HepG2 (cell line): ENCODE results near the gene CES2. TPM values are rescaled to one million over a fixed set of nuclear protein-coding genes. Genes with fewer than 3 reads are reported as not detected.
A peak's percentile ranks its signal among the peaks of the same experiment; 100 is the strongest.

Experiments
- ELF4 ChIP-seq: sonication (generic); formaldehyde crosslinking; IDR thresholded peaks from 2 replicates; pipeline ENCODE4 v1.5.0; 2020; ENCODE audit warnings: missing genetic modification reagents, mild to moderate bottlenecking, moderate library complexity, borderline replicate concordance
- FLYWCH1 ChIP-seq: sonication (generic); formaldehyde crosslinking; IDR thresholded peaks from 2 replicates; pipeline ENCODE4 v1.8.1; 2023; ENCODE audit warnings: mild to moderate bottlenecking, missing genetic modification reagents
- GTF3A ChIP-seq: sonication (generic); formaldehyde crosslinking; conservative IDR thresholded peaks from 2 replicates; pipeline ENCODE4 v1.4.0; 2020; ENCODE audit warnings: mild to moderate bottlenecking, missing genetic modification reagents
- HINFP ChIP-seq: sonication (generic); formaldehyde crosslinking; IDR thresholded peaks from 2 replicates; pipeline ENCODE4 v1.4.0; 2020; ENCODE audit warnings: low read depth, mild to moderate bottlenecking, missing genetic modification reagents
- HOXD1 ChIP-seq: sonication (generic); formaldehyde crosslinking; IDR thresholded peaks from 2 replicates; pipeline ENCODE4 v1.5.0; 2020; ENCODE audit warnings: missing genetic modification reagents
- IRX3 ChIP-seq: sonication (generic); formaldehyde crosslinking; IDR thresholded peaks from 2 replicates; pipeline ENCODE4 v1.8.1; 2023; ENCODE audit warnings: mild to moderate bottlenecking, low read depth, missing genetic modification reagents, borderline replicate concordance
- LCORL ChIP-seq, 2 experiments: fragments of 450-650 bp in 1 of 2; sonication (generic) in 1 of 2; formaldehyde crosslinking in 1 of 2; IDR thresholded peaks; 2 replicates each; pipeline versions ENCODE4 v1.5.0 to v1.6.1; 2017 to 2020; ENCODE audit warnings: antibody characterized with exemption in 1 of 2, missing genetic modification reagents in 1 of 2
- RAD51 ChIP-seq: fragments of 450-650 bp; IDR thresholded peaks from 2 replicates; pipeline ENCODE4 v1.6.1; 2016; ENCODE audit warnings: borderline replicate concordance
- SNRNP70 ChIP-seq: fragments of 200-400 bp; formaldehyde crosslinking; IDR thresholded peaks from 2 replicates; pipeline ENCODE4 v1.6.1; 2017; ENCODE audit warnings: mild to moderate bottlenecking, low read depth, low read length, moderate library complexity
- TBL1XR1 ChIP-seq: fragments of 150-350 bp; IDR thresholded peaks from 2 replicates; pipeline ENCODE4 v1.6.1; 2014; ENCODE audit warnings: borderline replicate concordance, low read length; ENCODE audit not compliant: partially characterized antibody
- U2AF1 ChIP-seq: fragments of 200-400 bp; formaldehyde crosslinking; optimal IDR thresholded peaks from 2 replicates; pipeline ENCODE3; 2017; ENCODE audit warnings: mild to moderate bottlenecking, low read depth, low read length
- ZBTB10 ChIP-seq: sonication (generic); formaldehyde crosslinking; IDR thresholded peaks from 2 replicates; pipeline ENCODE4 v1.4.0; 2020; ENCODE audit warnings: missing genetic modification reagents, borderline replicate concordance
- ZMYM2 ChIP-seq: sonication (generic); formaldehyde crosslinking; IDR thresholded peaks from 2 replicates; pipeline ENCODE4 v1.8.0; 2022; ENCODE audit warnings: mild to moderate bottlenecking, missing genetic modification reagents
- ZNF3 ChIP-seq: IDR thresholded peaks from 2 replicates; pipeline ENCODE4 v1.7.0; 2017; ENCODE audit warnings: inconsistent platforms
- ZNF343 ChIP-seq: sonication (generic); formaldehyde crosslinking; IDR thresholded peaks from 2 replicates; pipeline ENCODE4 v1.4.0; 2020; ENCODE audit warnings: mild to moderate bottlenecking, missing genetic modification reagents
- ZNF547 ChIP-seq: sonication (generic); formaldehyde crosslinking; IDR thresholded peaks from 2 replicates; pipeline ENCODE4 v1.5.1; 2020; ENCODE audit warnings: mild to moderate bottlenecking, missing genetic modification reagents
- ZNF562 ChIP-seq: sonication (generic); formaldehyde crosslinking; IDR thresholded peaks from 2 replicates; pipeline ENCODE4 v1.8.0; 2022; ENCODE audit warnings: missing genetic modification reagents, borderline replicate concordance
- ZNF564 ChIP-seq: sonication (generic); formaldehyde crosslinking; IDR thresholded peaks from 2 replicates; pipeline ENCODE4 v1.8.1; 2023; ENCODE audit warnings: mild to moderate bottlenecking, missing genetic modification reagents
- ZNF597 ChIP-seq: sonication (generic); formaldehyde crosslinking; IDR thresholded peaks from 2 replicates; pipeline ENCODE4 v1.5.0; 2020; ENCODE audit warnings: missing genetic modification reagents
- ZNF746 ChIP-seq: sonication (generic); formaldehyde crosslinking; IDR thresholded peaks from 2 replicates; pipeline ENCODE4 v1.8.0; 2022; ENCODE audit warnings: mild to moderate bottlenecking, missing genetic modification reagents
- ZNF770 ChIP-seq: sonication (generic); formaldehyde crosslinking; IDR thresholded peaks from 2 replicates; pipeline ENCODE4 v1.5.0; 2020; ENCODE audit warnings: mild to moderate bottlenecking, missing genetic modification reagents
- ZNF883 ChIP-seq: sonication (generic); formaldehyde crosslinking; IDR thresholded peaks from 2 replicates; pipeline ENCODE4 v1.5.1; 2020; ENCODE audit warnings: mild to moderate bottlenecking, missing genetic modification reagents; ENCODE audit errors: not compliant biosample characterization
- ZSCAN9 ChIP-seq: IDR thresholded peaks from 2 replicates; pipeline ENCODE4 v1.6.1; 2016; ENCODE audit warnings: borderline replicate concordance
- polyA plus RNA-seq, 8 experiments: library from polyadenylated mRNA; depleted of rRNA in 3 of 8; stranded (reverse) in 7 of 8; unstranded in 1 of 8; fragments of >200 nt; fragmentation: Illumina TruSeq in 4 of 8; extraction: Trizol in 4 of 8; gene quantifications; 2 replicates each; pipeline versions ENCODE4 v1.2.1 to v1.2.3, GENCODE V29; 2011 to 2016; ENCODE audit warnings: low read depth in 4 of 8, missing spikeins in 1 of 8, mixed read lengths in 1 of 8; ENCODE audit not compliant: insufficient read depth in 1 of 8
- total RNA-seq, 5 experiments: library from RNA; depleted of rRNA; stranded (reverse); fragments of >200 nt; fragmentation: Illumina TruSeq; extraction: Trizol; gene quantifications; 2 replicates each; pipeline ENCODE4 v1.2.3, GENCODE V29; 2016; ENCODE audit warnings: low read depth in 1 of 5

CES2 gene
- total and polyA plus RNA-seq, 2 of the 13 experiments (the other 11 are each of a cell fraction or from before 2014, with no cell fraction given) = 50.6 to 63.8 TPM

GRCh38 chr16:66935314-66936011, at the start of gene CES2 (continued):
- TF ChIP-seq SNRNP70 (no peak), ZSCAN9 (CRISPR knock-in tag) (0 out of 2 replicates have a peak, but pooled peaks have one; percentile 62), HINFP (CRISPR knock-in tag) (no peak; the same call in 1 of the 2 replicates), LCORL (IDR thresholded peaks at IDR 0.05) (no peak), LCORL (CRISPR knock-in tag; IDR thresholded peaks at IDR 0.05) (peak; percentile 88), ZNF597 (CRISPR knock-in tag) (no peak), IRX3 (CRISPR knock-in tag) (peak; percentile 85; the same call in 1 of the 2 replicates), FLYWCH1 (CRISPR knock-in tag) (no peak), RAD51 (no peak), ZNF562 (CRISPR knock-in tag) (no peak), ZMYM2 (CRISPR knock-in tag) (0 out of 2 replicates have a peak, but pooled peaks have one; percentile 44), U2AF1 (no peak), ZNF883 (peak; percentile 67), ZNF770 (0 out of 2 replicates have a peak, but pooled peaks have one; percentile 16), TBL1XR1 (no peak), ZNF564 (CRISPR knock-in tag) (no peak; the same call in 1 of the 2 replicates), ELF4 (CRISPR knock-in tag) (no peak), ZNF343 (no peak), ZNF3 (no peak), ZNF746 (CRISPR knock-in tag) (0 out of 2 replicates have a peak, but pooled peaks have one; percentile 35), HOXD1 (CRISPR knock-in tag) (peak; percentile 51), ZBTB10 (peak; percentile 69; the same call in 1 of the 2 replicates), ZNF547 (CRISPR knock-in tag) (peak; percentile 93), GTF3A (CRISPR knock-in tag) (no peak; the same call in 1 of the 2 replicates)
